Stimulated activated memory B cell treated with anti-CD40 and anti-IgM and Interleukin-4, amounts not matched to agents 10 μg/mL and 1 μg/mL and 100 μg/mL, for 72 hours (primary cell): Measurements from ENCODE around the gene FNDC11.

Experiments used
- ATAC-seq: fragments of 150-1000 bp; cut with Tn5 transposase; 2 replicates; pipeline ENCODE4 v1.10.0; 2021
- H3K27ac Mint-ChIP-seq: one replicate; pipeline ENCODE4 v1.8.0; 2022; ENCODE audit warnings: mild to moderate bottlenecking, mixed read lengths
- H3K27me3 Mint-ChIP-seq: one replicate; pipeline ENCODE4 v1.8.0; 2022; ENCODE audit warnings: mixed read lengths
- H3K36me3 Mint-ChIP-seq: one replicate; pipeline ENCODE4 v1.8.0; 2022; ENCODE audit warnings: mixed read lengths
- H3K4me1 Mint-ChIP-seq: one replicate; pipeline ENCODE4 v1.8.0; 2022; ENCODE audit warnings: mixed read lengths
- H3K4me3 Mint-ChIP-seq: one replicate; pipeline ENCODE4 v1.8.0; 2022; ENCODE audit warnings: mild to moderate bottlenecking, moderate library complexity, mixed read lengths
- H3K9me3 Mint-ChIP-seq: one replicate; pipeline ENCODE4 v1.8.0; 2022; ENCODE audit warnings: mixed read lengths

FNDC11 gene

DNA sequence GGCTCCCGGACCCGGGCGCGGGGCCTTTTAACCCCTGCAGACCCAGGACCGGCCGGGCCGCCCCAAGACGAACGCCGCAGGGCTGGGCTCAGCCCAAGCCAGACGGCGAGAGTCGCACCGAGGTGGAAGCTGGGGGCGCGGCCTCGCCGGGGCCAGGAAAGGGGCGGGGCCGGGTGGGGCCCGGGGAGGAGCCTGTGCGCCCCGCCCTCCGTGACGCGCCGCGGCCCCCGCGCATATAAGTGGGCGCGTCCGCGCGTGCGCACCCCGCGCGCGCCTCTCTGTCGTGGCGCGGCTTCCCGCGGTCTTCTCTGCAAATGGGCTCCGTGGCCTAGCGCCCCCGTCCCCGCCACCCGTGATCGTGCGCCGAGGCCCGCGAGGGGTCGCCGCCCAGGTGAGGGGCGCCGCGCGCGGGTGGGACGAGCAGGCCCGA is 33.4 kb upstream of the FNDC11 start, which contains the start of gene PPDPF:
Gene PPDPF (plus strand): TSS at position 262 of the 430 bp plus-strand sequence. CDS start 544 bp downstream, outside the sequence.
- Mint-ChIP-seq H3K4me1 (peaks cover 29% of the 10 kb centered on the region), H3K36me3 (peaks cover 23% of the 10 kb centered on the region), H3K9me3 (peaks cover 5% of the 10 kb centered on the region), H3K27ac (peak within 1 kb of the TSS; percentile 85), H3K27me3 (peaks cover 9% of the 10 kb centered on the region), H3K4me3 (peak within 1 kb of the TSS; percentile 86)
- ATAC-seq, result peak; percentile 89

DNA sequence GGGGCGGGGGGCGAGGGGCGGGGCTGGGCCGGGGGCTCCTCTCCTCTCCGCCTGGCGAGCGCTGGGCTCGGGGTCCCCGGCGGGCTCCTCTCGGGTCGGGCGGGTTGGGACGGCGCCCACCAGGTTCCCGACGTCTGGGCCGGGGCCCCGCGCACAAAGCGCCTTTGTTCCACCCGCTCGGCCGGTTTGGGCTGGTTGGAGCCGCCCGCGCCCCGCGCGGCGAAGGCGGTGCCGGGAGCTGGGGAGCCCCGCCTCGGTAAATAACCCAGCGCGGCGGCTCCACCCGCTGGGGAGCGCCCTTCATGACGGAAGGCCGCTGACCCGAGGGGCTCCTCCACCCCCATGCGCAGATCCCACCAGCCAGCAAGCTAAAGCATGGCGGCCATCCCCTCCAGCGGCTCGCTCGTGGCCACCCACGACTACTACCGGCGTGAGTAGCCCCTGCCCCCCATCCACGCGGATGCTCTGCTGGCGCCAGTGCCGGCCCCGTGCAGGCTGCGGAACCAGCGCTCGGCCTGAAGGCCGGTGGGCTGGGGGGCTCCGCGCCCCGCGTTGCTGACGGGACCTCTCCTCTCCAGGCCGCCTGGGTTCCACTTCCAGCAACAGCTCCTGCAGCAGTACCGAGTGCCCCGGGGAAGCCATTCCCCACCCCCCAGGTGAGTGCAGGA is 32.9 kb upstream of the FNDC11 start:
- Mint-ChIP-seq H3K4me3 (peak overlapping the region; percentile 86), H3K27ac (peak overlapping the region; percentile 85), H3K27me3 (peaks cover 9% of the 10 kb centered on the region), H3K36me3 (peaks cover 23% of the 10 kb centered on the region), H3K4me1 (peaks cover 35% of the 10 kb centered on the region), H3K9me3 (peaks cover 5% of the 10 kb centered on the region)
- peak; percentile 77 for ATAC-seq

DNA sequence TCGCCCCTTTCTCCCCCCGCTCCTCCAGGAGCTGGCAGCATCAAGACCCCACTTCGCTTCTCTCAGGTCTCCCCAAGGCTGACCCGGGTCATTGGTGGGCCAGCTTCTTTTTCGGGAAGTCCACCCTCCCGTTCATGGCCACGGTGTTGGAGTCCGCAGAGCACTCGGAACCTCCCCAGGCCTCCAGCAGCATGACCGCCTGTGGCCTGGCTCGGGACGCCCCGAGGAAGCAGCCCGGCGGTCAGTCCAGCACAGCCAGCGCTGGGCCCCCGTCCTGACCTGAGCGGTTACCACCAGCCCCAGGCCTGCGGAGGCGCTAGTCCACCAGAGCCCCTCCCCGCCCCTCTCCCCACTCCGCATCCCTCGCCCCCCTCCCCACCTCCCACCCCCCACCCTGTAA is 32.4 kb upstream of the FNDC11 start:
- Mint-ChIP-seq H3K27me3 (peaks cover 9% of the 10 kb centered on the region), H3K4me1 (peaks cover 39% of the 10 kb centered on the region), H3K36me3 (peaks cover 23% of the 10 kb centered on the region), H3K4me3 (peak overlapping the region; percentile 86), H3K9me3 (peaks cover 5% of the 10 kb centered on the region), H3K27ac (peak overlapping the region; percentile 85)
- no peak for ATAC-seq

DNA sequence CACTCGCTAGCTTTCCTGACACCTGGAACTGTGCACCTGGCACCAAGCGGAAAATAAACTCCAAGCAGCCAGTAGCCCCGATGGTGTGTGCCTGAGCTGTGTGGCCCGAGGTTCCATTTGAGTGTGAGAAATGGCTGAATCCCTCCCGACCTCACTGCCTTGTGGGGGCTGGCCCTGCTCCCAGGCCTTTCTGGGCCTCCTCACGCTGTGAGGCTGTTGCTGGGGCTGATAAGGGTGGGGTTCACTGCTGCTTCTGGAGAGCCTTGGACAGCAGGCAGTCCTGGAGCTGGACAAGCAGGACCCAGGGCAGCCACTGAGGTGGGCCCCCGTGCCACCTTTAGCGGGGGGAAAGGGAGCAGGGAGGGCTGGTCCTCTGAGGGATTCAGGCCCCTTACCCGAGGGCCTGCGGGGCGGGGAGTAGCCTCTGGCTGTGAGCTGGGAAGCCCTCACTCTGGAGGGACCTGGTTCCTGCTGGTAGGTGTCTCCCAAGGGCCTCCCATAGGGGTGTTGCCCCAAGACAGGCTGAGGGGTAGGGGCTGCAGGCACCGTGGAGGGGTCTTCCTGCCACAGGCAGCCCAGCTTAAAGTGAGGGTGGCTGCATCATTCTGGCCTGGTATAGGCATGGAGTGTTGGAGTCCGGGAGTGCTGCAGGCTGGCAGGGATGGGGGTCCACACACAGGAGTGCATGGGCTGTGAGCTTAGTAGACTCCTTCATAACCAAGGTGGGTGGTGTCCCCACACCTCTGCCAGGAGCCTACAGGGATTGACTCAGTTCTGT is 31.7 kb upstream of the FNDC11 start:
- no peak for ATAC-seq
- Mint-ChIP-seq H3K36me3 (peaks cover 23% of the 10 kb centered on the region), H3K4me3 (peak overlapping the region; percentile 53), H3K4me1 (peaks cover 45% of the 10 kb centered on the region), H3K27ac (no peak overlapping the region), H3K9me3 (peaks cover 5% of the 10 kb centered on the region), H3K27me3 (peaks cover 9% of the 10 kb centered on the region)

DNA sequence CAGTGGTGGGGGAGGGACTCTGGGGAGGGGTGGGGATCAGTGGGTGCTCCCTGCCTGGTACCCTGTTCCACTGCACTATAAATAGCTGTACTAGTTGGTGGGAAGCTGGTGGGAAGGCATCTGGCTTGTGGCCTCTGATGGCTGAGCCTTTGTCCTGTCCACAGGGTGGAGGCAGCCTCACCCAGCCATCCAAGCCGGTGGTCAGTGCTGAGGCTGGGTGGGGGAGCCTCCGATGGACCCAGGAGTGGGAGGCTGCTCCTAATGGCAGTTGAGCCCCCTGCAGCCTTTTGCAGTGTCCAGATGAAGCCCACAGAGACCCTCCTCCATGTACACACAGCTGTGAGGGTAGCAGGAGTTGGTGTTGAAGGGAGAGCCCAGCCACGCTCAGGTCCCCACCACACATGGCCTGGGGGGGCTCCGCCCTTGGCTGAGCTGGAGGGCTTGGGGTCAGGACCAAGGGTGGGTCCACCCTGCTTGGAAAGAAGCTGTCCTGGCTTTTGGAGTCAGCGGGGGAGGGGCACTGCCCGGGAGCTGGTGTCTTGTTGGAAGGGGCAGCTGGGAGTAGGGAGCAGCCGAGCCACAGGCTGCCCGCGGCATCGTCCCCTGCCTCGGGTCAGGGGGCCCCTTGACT is 30.9 kb upstream of the FNDC11 start:
- Mint-ChIP-seq H3K9me3 (peaks cover 5% of the 10 kb centered on the region), H3K4me1 (peaks cover 45% of the 10 kb centered on the region), H3K27ac (no peak overlapping the region), H3K4me3 (no peak overlapping the region), H3K27me3 (peaks cover 3% of the 10 kb centered on the region), H3K36me3 (peaks cover 23% of the 10 kb centered on the region)
- no peak for ATAC-seq

DNA sequence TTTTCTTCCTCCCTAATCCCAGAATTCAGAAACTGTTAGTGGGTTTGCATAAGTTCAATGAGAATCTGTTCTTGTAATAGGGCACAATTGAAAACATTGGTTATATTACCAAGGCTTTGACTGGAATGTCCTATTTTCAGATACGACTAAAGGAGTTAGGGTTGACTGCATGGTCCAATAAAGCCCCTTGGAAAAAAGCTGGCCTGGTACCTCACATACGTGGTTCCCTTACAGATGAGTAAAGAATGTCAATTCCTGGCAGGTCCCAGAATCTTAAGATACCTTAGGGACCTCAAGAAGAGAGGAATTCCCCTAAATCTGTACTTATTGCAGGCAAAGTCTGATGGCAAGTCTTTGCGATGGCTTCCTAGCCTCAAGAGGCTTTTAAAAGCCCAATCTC is 28.8 kb upstream of the FNDC11 start:
- Mint-ChIP-seq H3K36me3 (peaks cover 23% of the 10 kb centered on the region), H3K27me3 (peaks cover 17% of the 10 kb centered on the region), H3K9me3 (peaks cover 5% of the 10 kb centered on the region), H3K4me3 (no peak overlapping the region), H3K27ac (no peak overlapping the region), H3K4me1 (peaks cover 53% of the 10 kb centered on the region)
- ATAC-seq, result no peak

DNA sequence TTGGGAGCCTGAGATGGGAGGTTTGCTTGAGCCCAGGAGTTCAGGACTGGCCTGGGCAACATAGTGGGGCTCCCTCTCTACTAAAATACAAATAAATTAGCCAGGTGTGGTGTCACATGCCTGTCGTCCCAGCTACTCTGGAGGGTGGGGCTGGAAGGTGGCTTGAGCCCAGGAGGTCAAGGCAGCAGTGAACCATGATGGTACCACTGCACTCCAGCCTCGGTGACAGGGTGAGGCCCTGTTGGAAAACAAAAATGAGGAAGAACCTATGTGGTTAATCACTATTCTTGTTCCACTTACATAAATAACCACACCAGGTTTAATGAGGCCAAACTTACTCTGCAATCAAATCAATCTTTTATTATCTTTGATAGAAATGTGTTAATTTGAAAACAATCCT is 28.0 kb upstream of the FNDC11 start:
- ATAC-seq, result no peak
- Mint-ChIP-seq H3K9me3 (peaks cover 5% of the 10 kb centered on the region), H3K27ac (peak overlapping the region; percentile 17), H3K36me3 (peaks cover 23% of the 10 kb centered on the region), H3K27me3 (peaks cover 18% of the 10 kb centered on the region), H3K4me3 (no peak overlapping the region), H3K4me1 (peaks cover 53% of the 10 kb centered on the region)

DNA sequence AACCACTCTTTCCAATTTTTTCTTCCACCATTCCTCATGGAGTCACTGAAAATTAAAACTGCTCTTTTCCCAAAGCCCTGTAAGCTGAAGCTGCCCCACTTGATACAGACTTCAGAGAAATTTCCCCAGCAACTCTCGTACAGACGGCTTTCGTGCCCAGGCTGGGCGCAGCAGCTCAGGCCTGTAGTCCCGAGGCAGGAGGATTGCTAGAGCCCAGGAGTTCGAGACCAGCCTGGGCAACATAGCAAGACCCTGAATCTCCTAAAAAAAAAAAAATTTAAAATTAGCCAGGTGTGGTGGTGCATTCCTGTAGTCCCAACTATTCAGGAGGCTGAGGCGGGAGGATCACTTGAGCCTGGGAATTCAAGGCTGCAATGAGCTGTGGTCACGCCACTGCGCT is 26.8 kb upstream of the FNDC11 start:
- peaks cover 19% of the 10 kb centered on the region for H3K36me3 Mint-ChIP-seq
- peaks cover 44% of the 10 kb centered on the region for H3K4me1 Mint-ChIP-seq
- peaks cover 8% of the 10 kb centered on the region for H3K9me3 Mint-ChIP-seq
- peaks cover 25% of the 10 kb centered on the region for H3K27me3 Mint-ChIP-seq
- no peak for ATAC-seq
- H3K27ac Mint-ChIP-seq, result no peak overlapping the region
- H3K4me3 Mint-ChIP-seq, result no peak overlapping the region

DNA sequence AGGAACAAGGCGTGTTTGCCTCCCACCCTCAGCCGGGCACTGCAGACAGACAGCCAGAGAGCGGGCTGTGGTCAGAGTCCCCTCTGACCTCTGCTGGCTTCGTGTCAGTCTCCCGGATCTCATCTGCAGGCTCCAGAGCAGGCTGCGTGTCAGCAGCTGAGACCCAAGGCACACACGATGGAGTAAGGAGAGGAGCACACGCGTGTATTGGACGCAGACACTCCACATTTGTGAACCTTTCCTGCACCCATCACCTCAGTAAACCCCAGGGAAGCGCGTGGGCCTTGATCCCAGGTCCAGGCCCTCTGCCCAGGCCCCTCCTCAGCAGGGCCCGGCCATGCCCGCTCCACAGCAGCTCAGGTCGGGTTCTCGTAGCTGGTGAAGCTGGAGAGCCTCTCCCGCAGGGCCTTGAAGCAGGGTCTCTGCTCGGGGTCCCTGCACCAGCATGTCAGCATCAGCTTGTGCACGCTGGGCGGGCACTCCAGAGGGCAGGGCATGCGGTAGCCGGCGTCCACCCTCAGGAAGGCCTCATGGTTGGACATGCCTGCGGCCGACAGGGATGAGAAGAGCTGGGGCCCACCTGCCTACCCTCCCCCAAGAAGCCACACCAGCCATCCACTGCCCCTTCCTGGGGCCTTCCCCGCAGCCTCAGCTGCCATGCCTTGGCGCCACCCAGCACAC is 24.6 kb upstream of the FNDC11 start:
- Mint-ChIP-seq H3K27ac (no peak overlapping the region), H3K36me3 (no peaks in the 10 kb centered on the region), H3K4me1 (peaks cover 32% of the 10 kb centered on the region), H3K27me3 (peaks cover 43% of the 10 kb centered on the region), H3K9me3 (peaks cover 4% of the 10 kb centered on the region), H3K4me3 (no peak overlapping the region)
- no peak for ATAC-seq

DNA sequence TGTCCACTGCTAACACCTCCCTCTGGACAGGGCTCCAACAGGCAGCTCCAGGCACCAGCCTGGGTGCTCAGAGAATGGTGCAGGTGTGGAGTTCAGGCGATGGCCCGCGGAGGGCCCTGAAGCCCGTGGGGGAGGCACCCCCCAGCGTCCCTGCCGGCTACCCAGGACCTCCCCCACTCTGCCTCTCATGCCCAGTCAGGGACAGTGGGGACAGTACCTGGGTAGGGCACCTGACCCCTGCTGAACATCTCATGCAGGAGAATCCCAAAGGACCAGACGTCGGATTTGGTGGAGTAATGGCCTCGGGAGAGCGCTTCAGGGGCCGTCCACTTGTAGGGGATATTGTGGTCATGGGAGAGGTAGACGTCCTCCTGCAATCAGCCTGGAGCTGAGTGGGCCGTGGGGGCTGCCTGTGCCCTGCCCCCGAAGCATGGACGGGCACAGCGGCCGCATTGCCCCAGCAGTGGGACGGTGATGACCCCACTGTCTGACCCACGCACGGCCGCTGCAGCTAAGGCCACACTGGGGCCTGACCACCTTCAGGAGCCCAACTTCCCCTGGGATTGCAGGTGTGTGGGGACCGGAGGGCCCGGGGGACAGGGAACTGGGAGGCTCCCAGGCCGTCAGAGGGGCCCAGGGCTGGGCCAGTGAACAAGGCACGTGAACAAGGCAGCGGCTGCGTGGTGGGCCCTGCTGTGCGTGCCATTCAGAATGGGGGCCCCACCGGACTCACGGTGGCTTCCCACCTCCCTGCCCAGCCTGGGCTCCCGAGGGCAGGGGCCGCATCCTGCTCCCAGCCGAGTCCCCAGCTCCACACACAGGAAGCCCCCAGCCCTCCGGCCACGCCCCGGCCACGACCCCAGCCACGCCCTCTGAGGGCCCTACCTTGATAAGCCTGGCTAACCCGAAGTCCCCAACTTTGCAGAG is 23.8 kb upstream of the FNDC11 start:
- peaks cover 25% of the 10 kb centered on the region for H3K4me1 Mint-ChIP-seq
- peaks cover 43% of the 10 kb centered on the region for H3K27me3 Mint-ChIP-seq
- H3K4me3 Mint-ChIP-seq, result no peak overlapping the region
- H3K9me3 Mint-ChIP-seq, result peaks cover 4% of the 10 kb centered on the region
- H3K27ac Mint-ChIP-seq, result no peak overlapping the region
- no peak for ATAC-seq
- no peaks in the 10 kb centered on the region for H3K36me3 Mint-ChIP-seq

DNA sequence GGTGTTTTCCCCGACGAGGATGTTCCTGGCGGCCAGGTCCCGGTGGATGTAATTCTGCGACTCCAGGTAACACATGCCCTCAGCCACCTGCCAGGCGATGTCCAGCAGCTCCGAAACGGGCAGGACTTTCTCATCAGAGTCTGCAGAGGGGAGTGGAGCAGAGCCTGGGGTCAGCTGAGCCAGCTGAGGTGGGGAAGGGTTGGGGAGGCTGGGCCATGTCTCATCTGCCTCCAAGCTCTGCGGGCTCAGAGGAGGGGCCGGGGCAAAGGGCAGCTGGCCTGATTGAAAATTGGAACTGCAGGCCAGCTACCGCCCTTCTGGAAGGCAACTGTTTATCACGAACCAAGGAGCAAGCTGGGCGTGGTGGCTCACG is 23.2 kb upstream of the FNDC11 start:
- Mint-ChIP-seq H3K4me3 (no peak overlapping the region), H3K27me3 (peaks cover 43% of the 10 kb centered on the region), H3K9me3 (peaks cover 4% of the 10 kb centered on the region), H3K4me1 (peaks cover 21% of the 10 kb centered on the region), H3K27ac (no peak overlapping the region), H3K36me3 (no peaks in the 10 kb centered on the region)
- ATAC-seq, result no peak

DNA sequence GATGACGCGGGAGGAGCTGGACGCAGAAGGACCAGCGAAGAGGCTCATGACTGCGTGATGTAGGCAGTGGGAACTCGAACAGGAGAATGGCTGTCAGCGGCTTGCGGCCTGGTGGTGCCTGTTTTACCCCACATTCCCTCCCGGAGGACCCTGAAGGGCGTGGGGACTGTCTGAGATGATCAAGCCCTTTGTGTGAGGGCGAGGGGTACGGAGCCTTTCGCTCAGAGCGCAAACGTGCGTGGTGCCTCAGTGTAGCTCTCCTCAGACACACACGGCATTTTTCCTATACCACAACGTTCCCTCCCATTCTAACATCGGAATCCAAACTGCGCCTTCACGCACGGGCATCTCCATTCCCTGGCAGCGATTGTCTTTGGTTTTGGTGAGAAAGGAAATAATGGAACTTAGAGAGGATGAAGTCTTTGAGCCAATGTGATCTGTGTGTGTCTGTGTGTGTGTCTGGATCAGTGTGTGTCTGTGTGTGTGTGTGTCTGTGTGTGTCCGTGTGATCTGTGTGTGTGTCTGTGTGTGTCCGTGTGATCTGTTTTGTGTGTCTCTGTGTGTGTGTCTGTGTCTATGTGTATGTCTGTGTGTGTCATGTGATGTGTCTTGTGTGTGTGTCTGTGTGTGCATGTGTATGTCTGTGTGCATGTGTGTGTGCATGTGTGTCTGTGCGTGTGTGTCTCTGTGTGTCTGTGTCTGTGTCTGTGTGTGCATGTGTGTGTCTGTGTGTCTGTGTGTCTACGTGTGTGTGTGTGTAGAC is 22.1 kb upstream of the FNDC11 start:
- Mint-ChIP-seq H3K27me3 (peaks cover 51% of the 10 kb centered on the region), H3K27ac (no peak overlapping the region), H3K36me3 (no peaks in the 10 kb centered on the region), H3K4me3 (no peak overlapping the region), H3K9me3 (peaks cover 4% of the 10 kb centered on the region), H3K4me1 (peaks cover 22% of the 10 kb centered on the region)
- ATAC-seq, result no peak

DNA sequence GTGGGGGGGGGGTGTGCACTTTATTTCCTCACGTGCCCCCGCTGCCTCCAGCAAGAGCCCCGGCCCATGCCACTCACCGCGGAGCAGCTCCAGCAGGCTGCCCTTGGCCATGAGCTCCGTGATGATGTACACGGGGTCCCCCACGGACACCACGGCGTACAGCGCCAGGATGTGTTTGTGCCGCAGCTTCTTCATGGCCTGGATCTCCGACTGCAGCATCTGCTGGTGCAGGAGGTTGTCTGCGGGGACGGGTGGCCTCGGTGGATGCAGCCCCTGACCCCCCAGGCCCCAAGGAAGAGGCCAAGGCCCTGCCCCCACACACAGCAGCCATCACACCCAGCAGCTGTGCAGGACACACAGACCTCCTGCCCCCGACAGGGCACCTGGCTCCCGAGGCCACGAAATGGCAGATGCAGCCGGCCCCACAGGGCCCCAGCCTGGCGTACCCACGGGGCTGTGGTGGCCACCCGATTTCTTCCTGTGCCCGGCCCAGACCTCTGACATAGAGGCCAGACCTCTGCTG is 21.4 kb upstream of the FNDC11 start:
- no peak overlapping the region for H3K4me3 Mint-ChIP-seq
- H3K27ac Mint-ChIP-seq, result no peak overlapping the region
- H3K9me3 Mint-ChIP-seq, result peaks cover 4% of the 10 kb centered on the region
- peaks cover 24% of the 10 kb centered on the region for H3K4me1 Mint-ChIP-seq
- H3K27me3 Mint-ChIP-seq, result peaks cover 51% of the 10 kb centered on the region
- H3K36me3 Mint-ChIP-seq, result no peaks in the 10 kb centered on the region
- ATAC-seq, result no peak
